ENCODE data around the gene OR10G2. TPM values are rescaled to one million over a fixed set of nuclear protein-coding genes. Genes with fewer than 3 reads are reported as not detected.
A peak's percentile ranks its signal among the peaks of the same experiment; 100 is the strongest.
"Not testable (repeated sequence)": the region's sequence is repeated elsewhere in the genome, so short reads cannot be mapped to it uniquely, and the experiment has no call there.

OR10G2 gene
- total RNA-seq, 1 experiment from 2014 or later, result not detected

- Mint-ChIP-seq H3K27ac (no peak overlapping the region; the same call in 1 of the 2 replicates), H3K9me3 (peaks cover 7% of the 10 kb centered on the region), H3K27me3 (ENCODE audit: low read depth) (no peaks in the 10 kb centered on the region), H3K36me3 (no peaks in the 10 kb centered on the region), H3K4me1 (peaks cover 27% of the 10 kb centered on the region), H3K4me3 (no peak overlapping the region)
- TF ChIP-seq FOXP1 (CRISPR knock-in tag; IDR thresholded peaks at IDR 0.05; ENCODE audit: borderline replicate concordance) (no peak), JUN (CRISPR knock-in tag; IDR thresholded peaks at IDR 0.05) (no peak), TEAD4 (CRISPR knock-in tag; IDR thresholded peaks at IDR 0.05) (no peak), NFATC4 (CRISPR knock-in tag; IDR thresholded peaks at IDR 0.05) (no peak), PRDM15 (CRISPR knock-in tag; IDR thresholded peaks at IDR 0.05) (no peak), ATF3 (CRISPR knock-in tag; conservative IDR thresholded peaks at IDR 0.05) (no peak), RELA (CRISPR knock-in tag; IDR thresholded peaks at IDR 0.05; ENCODE audit: borderline replicate concordance) (no peak), GRHL2 (CRISPR knock-in tag; IDR thresholded peaks at IDR 0.05; ENCODE audit: insufficient replicate concordance, severe bottlenecking) (no peak), ZNF512 (CRISPR knock-in tag; IDR thresholded peaks at IDR 0.05; ENCODE audit: borderline replicate concordance) (no peak), ATF1 (CRISPR knock-in tag; IDR thresholded peaks at IDR 0.05) (no peak), HMGA2 (CRISPR knock-in tag; IDR thresholded peaks at IDR 0.05) (no peak), TP53 (CRISPR knock-in tag; IDR thresholded peaks at IDR 0.05) (no peak), MLX (CRISPR knock-in tag; IDR thresholded peaks at IDR 0.05) (no peak), TEAD1 (CRISPR knock-in tag; IDR thresholded peaks at IDR 0.05) (no peak)
- ChIA-PET POLR2A (no interaction called here), CTCF (interaction anchor here (1.3 kb wide), 1 partner anchor 162 kb away, joined by 3 read pairs; the partner anchor contains the start of gene CHD8)
- ATAC-seq (peak; percentile 36; the same call in 1 of the 2 replicates), DNase-seq (ENCODE audit: low spot score) (no peak)
Measured at GRCh38 chr14:21617614-21618013, 17.1 kb downstream of the OR10G2 start.

- H3K36me3 Mint-ChIP-seq, result no peaks in the 10 kb centered on the region
- TF ChIP-seq NFE2L1 (CRISPR knock-in tag; IDR thresholded peaks at IDR 0.05), result no peak
- TF ChIP-seq USF2 (CRISPR knock-in tag; IDR thresholded peaks at IDR 0.05), result peak; percentile 16; the same call in 1 of the 2 replicates
- peak overlapping the region; percentile 25; the same call in 1 of the 2 replicates for H3K27ac Mint-ChIP-seq
- H3K4me1 Mint-ChIP-seq, result peaks cover 25% of the 10 kb centered on the region
- ATAC-seq, result no peak
- H3K27me3 Mint-ChIP-seq (ENCODE audit: low read depth), result no peaks in the 10 kb centered on the region
- no peak for DNase-seq (ENCODE audit: low spot score)
- no peak overlapping the region for H3K4me3 Mint-ChIP-seq
- CTCF ChIA-PET, result interaction anchor here (0.7 to 0.8 kb wide), 3 partner anchors 38 to 893 kb away, joined by 3 to 4 read pairs (median 3); no protein-coding TSS in a partner anchor
- POLR2A ChIA-PET, result no interaction called here
- peaks cover 7% of the 10 kb centered on the region for H3K9me3 Mint-ChIP-seq
Measured at GRCh38 chr14:21614240-21614639, 20.5 kb downstream of the OR10G2 start.

- POLR2A ChIA-PET, result no interaction called here
- H3K4me3 Mint-ChIP-seq, result no peak overlapping the region
- CTCF ChIA-PET, result no interaction called here
Measured at GRCh38 chr14:21612324-21612723, 22.4 kb downstream of the OR10G2 start.

GRCh38 chr14:21602181-21602580 lies 32.6 kb downstream of the OR10G2 start:
- DNase-seq (ENCODE audit: low spot score); H3K4me1 Mint-ChIP-seq; H3K9me3 Mint-ChIP-seq; ATAC-seq; POLR2A ChIA-PET; H3K27me3 Mint-ChIP-seq (ENCODE audit: low read depth); H3K4me3 Mint-ChIP-seq; CTCF ChIA-PET; H3K36me3 Mint-ChIP-seq; H3K27ac Mint-ChIP-seq: not testable (repeated sequence)

More at GRCh38 chr14:21612324-21612723, 22.4 kb downstream of the OR10G2 start:
- Mint-ChIP-seq H3K4me1 (peaks cover 16% of the 10 kb centered on the region), H3K27ac (no peak overlapping the region), H3K27me3 (ENCODE audit: low read depth) (no peaks in the 10 kb centered on the region), H3K36me3 (no peaks in the 10 kb centered on the region), H3K9me3 (peaks cover 7% of the 10 kb centered on the region)
- ATAC-seq, result peak; percentile 32; the same call in 1 of the 2 replicates
- TF ChIP-seq CBFB (CRISPR knock-in tag; IDR thresholded peaks at IDR 0.05; ENCODE audit: low read depth), result no peak
- TF ChIP-seq ETV6 (CRISPR knock-in tag; IDR thresholded peaks at IDR 0.05), result no peak
- no peak for DNase-seq (ENCODE audit: low spot score)

All from WTC11 (cell line).